Prostate gland (tissue), 2 donors: ENCODE results near the gene CEP70. TPM values are rescaled to one million over a fixed set of nuclear protein-coding genes. Genes with fewer than 3 reads are reported as not detected.
"Not testable (repeated sequence)": the region's sequence is repeated elsewhere in the genome, so short reads cannot be mapped to it uniquely, and the experiment has no call there.

ENCODE experiments used
- DNase-seq: peaks from one replicate; pipeline ENCODE4 v3.0.0-alpha.2; 2019; ENCODE audit warnings: low spot score
- H3K27ac ChIP-seq, 2 donors: fragments of 200-600 bp; sonication (generic); 2 replicates each; pipeline ENCODE4 v1.5.1; 2017 to 2019
- H3K27me3 ChIP-seq: fragments of 200-600 bp; sonication (generic); replicated peaks from 2 replicates; pipeline ENCODE4 v1.5.1; 2019; ENCODE audit not compliant: insufficient read depth
- H3K36me3 ChIP-seq, 2 donors: fragments of 200-600 bp; sonication (generic); 1 replicate in 1 of 2; 2 replicates in 1 of 2; pipeline versions ENCODE4 v1.5.1 to v1.8.1; 2017 to 2019
- H3K4me1 ChIP-seq: fragments of 200-600 bp; sonication (generic); replicated peaks from 2 replicates; pipeline ENCODE4 v1.5.1; 2019
- H3K4me3 ChIP-seq, 2 donors: fragments of 200-600 bp; sonication (generic); 2 replicates each; pipeline ENCODE4 v1.5.1; 2017 to 2019
- H3K9me3 ChIP-seq: fragments of 200-600 bp; sonication (generic); 2 replicates; pipeline ENCODE4 v1.5.1; 2017
- CTCF ChIP-seq, 4 experiments: fragments of 200-600 bp in 2 of 4; fragments of 450-650 bp in 2 of 4; sonication (generic) in 2 of 4; IDR thresholded peaks; 1 replicate in 3 of 4; 2 replicates in 1 of 4; pipeline ENCODE4 v1.5.1; 2016 to 2019; ENCODE audit warnings: antibody characterized with exemption in 4 of 4, mild to moderate bottlenecking in 2 of 4, moderate library complexity in 2 of 4
- POLR2A ChIP-seq: fragments of 450-650 bp; IDR thresholded peaks from one replicate; pipeline ENCODE4 v1.6.1; 2016; ENCODE audit warnings: antibody characterized with exemption, mild to moderate bottlenecking
- POLR2AphosphoS5 ChIP-seq: sonication (generic); formaldehyde crosslinking; IDR thresholded peaks from one replicate; pipeline ENCODE4 v1.6.1; 2017; ENCODE audit warnings: antibody characterized with exemption
- WGBS: methylation state at CpG from one replicate; pipeline ENCODE4 v1.1.5; 2018; 5-methylcytosine and 5-hydroxymethylcytosine counted together
- intact Hi-C: fragments of 100-400 bp; cut with DNase I; formaldehyde crosslinking; loops from one replicate; pipeline ENCODE4 v1.14.2; 2022
- total RNA-seq, 2 donors: library from RNA; depleted of rRNA; stranded (reverse); fragments of >200 nt; gene quantifications; one replicate each; pipeline ENCODE4 v1.1.0, GENCODE V29; 2016

The CEP70 gene
- total RNA-seq, 2 donors from 2014 or later: 24.1 to 38.0 TPM

GRCh38 chr3:138573138-138573537 lies 20.9 kb downstream of the CEP70 start:
- Histone ChIP-seq H3K27ac (no peak overlapping the region), H3K36me3 (no peaks in the 10 kb centered on the region), H3K27me3 (no peaks in the 10 kb centered on the region), H3K4me3 (no peak overlapping the region), H3K9me3 (no peaks in the 10 kb centered on the region), H3K4me1 (no peaks in the 10 kb centered on the region)
- TF ChIP-seq POLR2AphosphoS5 (no peak), POLR2A (no peak), CTCF (IDR thresholded peaks at IDR 0.05) (no peak)
- 100% methylated on average over 1 of the region's 1 CpG for WGBS
- DNase-seq: no peak
- intact Hi-C loops: no loop called here

GRCh38 chr3:138569624-138570023 lies 24.4 kb downstream of the CEP70 start:
- H3K4me3 ChIP-seq, H3K27me3 ChIP-seq, intact Hi-C loops, H3K4me1 ChIP-seq, H3K9me3 ChIP-seq, DNase-seq, H3K36me3 ChIP-seq, H3K27ac ChIP-seq: not testable (repeated sequence)
- 97% methylated on average over 8 of the region's 8 CpGs for WGBS

GRCh38 chr3:138569090-138569489 lies 25.0 kb downstream of the CEP70 start:
- Histone ChIP-seq H3K36me3 (no peaks in the 10 kb centered on the region), H3K9me3 (no peaks in the 10 kb centered on the region), H3K4me3 (no peak overlapping the region), H3K27ac (no peak overlapping the region), H3K4me1 (no peaks in the 10 kb centered on the region), H3K27me3 (no peaks in the 10 kb centered on the region)
- TF ChIP-seq POLR2AphosphoS5 (no peak), CTCF (IDR thresholded peaks at IDR 0.05) (no peak), POLR2A (no peak)
- WGBS: 76% methylated on average over 2 of the region's 2 CpGs
- intact Hi-C loops: no loop called here
- DNase-seq: no peak

GRCh38 chr3:138567403-138567802 lies 26.7 kb downstream of the CEP70 start:
- no peak for DNase-seq
- Histone ChIP-seq H3K4me3 (no peak overlapping the region), H3K27ac (no peak overlapping the region), H3K4me1 (no peaks in the 10 kb centered on the region), H3K9me3 (no peaks in the 10 kb centered on the region), H3K27me3 (no peaks in the 10 kb centered on the region), H3K36me3 (no peaks in the 10 kb centered on the region)
- TF ChIP-seq CTCF (IDR thresholded peaks at IDR 0.05) (peak in 1 of 4 experiments; percentile 19), POLR2A (no peak), POLR2AphosphoS5 (no peak)
- intact Hi-C loops: no loop called here

- H3K9me3 ChIP-seq, intact Hi-C loops, H3K4me3 ChIP-seq, H3K4me1 ChIP-seq, H3K27me3 ChIP-seq, H3K36me3 ChIP-seq, H3K27ac ChIP-seq, DNase-seq: not testable (repeated sequence)
- WGBS: 95% methylated on average over 2 of the region's 2 CpGs
These were observed 27.8 kb downstream of the CEP70 start for GRCh38 chr3:138566293-138566692.

GRCh38 chr3:138562902-138563301 lies 31.2 kb downstream of the CEP70 start:
- H3K27me3 ChIP-seq, H3K4me3 ChIP-seq, H3K4me1 ChIP-seq, H3K9me3 ChIP-seq, H3K36me3 ChIP-seq, intact Hi-C loops, H3K27ac ChIP-seq, DNase-seq: not testable (repeated sequence)
- 92% methylated on average over 1 of the region's 1 CpG for WGBS
